A673 (cell line): ENCODE measurements around the gene RRP8. TPM values are rescaled to one million over a fixed set of nuclear protein-coding genes. Genes with fewer than 3 reads are reported as not detected.

Experiments used
- BruUV-seq: library from RNA; stranded (reverse); fragments of 400-500 nt; replicated peaks from 2 replicates; lab custom pipeline; 2021; lab: Mats Ljungman, UMichigan
- CTCF ChIA-PET: fragments of 300-600 bp; sonication (Branson Sonifier 250); formaldehyde crosslinking; loops from one replicate; lab custom pipeline; 2022; ENCODE audit warnings: antibody characterized with exemption; lab: Charles Lee
- POLR2A ChIA-PET: fragments of 300-600 bp; sonication (Branson Sonifier 250); formaldehyde crosslinking; loops from one replicate; lab custom pipeline; 2022; ENCODE audit warnings: antibody characterized with exemption; ENCODE audit not compliant: low non-redundant PET; lab: Charles Lee
- DNase-seq: peaks from one replicate; pipeline ENCODE4 v3.0.0-alpha.2; 2015; ENCODE audit warnings: low spot score
- H3K27ac ChIP-seq: fragments of 200-600 bp; sonication (generic); 2 replicates; pipeline ENCODE4 v1.5.1; 2016; ENCODE audit warnings: mixed run types, low read depth, mild to moderate bottlenecking, mixed read lengths, antibody characterized with exemption, low read length; ENCODE audit not compliant: poor library complexity, severe bottlenecking
- H3K27me3 ChIP-seq: fragments of 200-600 bp; sonication (generic); replicated peaks from 2 replicates; pipeline ENCODE4 v1.6.1; 2017; ENCODE audit warnings: mixed run types, low read depth, mild to moderate bottlenecking, mixed read lengths, antibody characterized with exemption, low read length; ENCODE audit not compliant: insufficient read depth, poor library complexity
- H3K36me3 ChIP-seq: fragments of 200-600 bp; sonication (generic); 2 replicates; pipeline ENCODE4 v1.6.1; 2016; ENCODE audit warnings: mixed run types, mild to moderate bottlenecking, mixed read lengths, antibody characterized with exemption, low read length; ENCODE audit not compliant: insufficient read depth, poor library complexity, severe bottlenecking
- H3K4me1 ChIP-seq: fragments of 200-600 bp; sonication (generic); 2 replicates; pipeline ENCODE4 v1.6.1; 2017; ENCODE audit warnings: mixed run types, mild to moderate bottlenecking, mixed read lengths, antibody characterized with exemption, low read length; ENCODE audit not compliant: insufficient read depth, poor library complexity, severe bottlenecking
- H3K4me3 ChIP-seq: fragments of 200-600 bp; sonication (generic); 2 replicates; pipeline ENCODE4 v1.5.1; 2016; ENCODE audit warnings: low read depth, mixed run types, mild to moderate bottlenecking, mixed read lengths, low read length; ENCODE audit not compliant: poor library complexity, severe bottlenecking
- H3K9me3 ChIP-seq: fragments of 200-600 bp; sonication (generic); 2 replicates; pipeline ENCODE4 v1.6.1; 2016; ENCODE audit warnings: mixed run types, low read depth, mild to moderate bottlenecking, mixed read lengths, antibody characterized with exemption, low read length; ENCODE audit not compliant: poor library complexity, severe bottlenecking
- EZH2 ChIP-seq: fragments of 200-600 bp; sonication (generic); IDR thresholded peaks from 2 replicates; pipeline ENCODE4 v1.6.1; 2017; ENCODE audit warnings: borderline replicate concordance, low read depth, mild to moderate bottlenecking, mixed read lengths, antibody characterized with exemption, low read length; ENCODE audit not compliant: poor library complexity, severe bottlenecking
- intact Hi-C: fragments of 100-400 bp; cut with micrococcal nuclease; formaldehyde crosslinking; loops from one replicate; pipeline ENCODE4 v1.10.0; 2022; ENCODE audit not compliant: unreplicated experiment
- total RNA-seq: library from RNA; stranded (reverse); gene quantifications from 2 replicates; pipeline ENCODE4 v1.2.3, GENCODE V29; 2021
- TF ChIP-seq, protein P1 (sequence below): fragments of 300-800, 200-600 bp; sonication (generic); conservative IDR thresholded peaks from 2 replicates; pipeline ENCODE4 v1.5.1; 2017; ENCODE audit warnings: low read depth, mild to moderate bottlenecking, antibody characterized with exemption, low read length, moderate library complexity, mixed read lengths

Gene RRP8
- total RNA-seq, 1 experiment from 2014 or later: 21.6 TPM

GRCh38 chr11:6619004-6619745 is 15.8 kb upstream of the RRP8 start, which contains the start of gene TPP1:
TPP1 (minus strand) TSS chr11:6619422; CDS start chr11:6619400, 22 bp downstream.
- peak within 1 kb of the TSS; percentile 51 for H3K27ac ChIP-seq
- peak; percentile 94 for DNase-seq
- BruUV-seq: no TSS peak

GRCh38 chr11:6618117-6619003 is 14.9 kb upstream of the RRP8 start:
- Histone ChIP-seq H3K4me1 (peaks cover 10% of the 10 kb centered on the region), H3K4me3 (peak overlapping the region; percentile 65), H3K36me3 (no peaks in the 10 kb centered on the region), H3K27ac (peak overlapping the region; percentile 51), H3K9me3 (no peaks in the 10 kb centered on the region), H3K27me3 (no peaks in the 10 kb centered on the region)
- ChIA-PET CTCF (no interaction called here), POLR2A (no interaction called here)
- TF ChIP-seq, protein P1, sequence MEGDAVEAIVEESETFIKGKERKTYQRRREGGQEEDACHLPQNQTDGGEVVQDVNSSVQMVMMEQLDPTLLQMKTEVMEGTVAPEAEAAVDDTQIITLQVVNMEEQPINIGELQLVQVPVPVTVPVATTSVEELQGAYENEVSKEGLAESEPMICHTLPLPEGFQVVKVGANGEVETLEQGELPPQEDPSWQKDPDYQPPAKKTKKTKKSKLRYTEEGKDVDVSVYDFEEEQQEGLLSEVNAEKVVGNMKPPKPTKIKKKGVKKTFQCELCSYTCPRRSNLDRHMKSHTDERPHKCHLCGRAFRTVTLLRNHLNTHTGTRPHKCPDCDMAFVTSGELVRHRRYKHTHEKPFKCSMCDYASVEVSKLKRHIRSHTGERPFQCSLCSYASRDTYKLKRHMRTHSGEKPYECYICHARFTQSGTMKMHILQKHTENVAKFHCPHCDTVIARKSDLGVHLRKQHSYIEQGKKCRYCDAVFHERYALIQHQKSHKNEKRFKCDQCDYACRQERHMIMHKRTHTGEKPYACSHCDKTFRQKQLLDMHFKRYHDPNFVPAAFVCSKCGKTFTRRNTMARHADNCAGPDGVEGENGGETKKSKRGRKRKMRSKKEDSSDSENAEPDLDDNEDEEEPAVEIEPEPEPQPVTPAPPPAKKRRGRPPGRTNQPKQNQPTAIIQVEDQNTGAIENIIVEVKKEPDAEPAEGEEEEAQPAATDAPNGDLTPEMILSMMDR: no peak
- TF ChIP-seq EZH2: no peak
- DNase-seq: peak; percentile 93
- intact Hi-C loops: loop anchor here (2.0 to 10.0 kb wide), 3 partner anchors 64 to 234 kb away; partner anchors contain the start of gene MRPL17
- BruUV-seq: no TSS peak

More at GRCh38 chr11:6619004-6619745, 15.8 kb upstream of the RRP8 start, which contains the start of gene TPP1:
- Histone ChIP-seq H3K4me1 (peaks cover 10% of the 10 kb centered on the region), H3K9me3 (no peaks in the 10 kb centered on the region), H3K27me3 (no peaks in the 10 kb centered on the region), H3K36me3 (no peaks in the 10 kb centered on the region), H3K4me3 (peak within 1 kb of the TSS; percentile 65)
- CTCF ChIA-PET: no interaction called here
- TF ChIP-seq, protein P1: no peak
- TF ChIP-seq EZH2: no peak
- POLR2A ChIA-PET: no interaction called here
- intact Hi-C loops: loop anchor here (2.0 to 10.0 kb wide), 3 partner anchors 64 to 234 kb away; partner anchors contain the start of gene MRPL17

- Histone ChIP-seq H3K4me3 (peak overlapping the region; percentile 65), H3K27me3 (no peaks in the 10 kb centered on the region), H3K36me3 (no peaks in the 10 kb centered on the region), H3K4me1 (peaks cover 10% of the 10 kb centered on the region), H3K9me3 (no peaks in the 10 kb centered on the region), H3K27ac (peak overlapping the region; percentile 17)
- CTCF ChIA-PET: interaction anchor here (0.6 kb wide), 1 partner anchor 66 kb away, joined by 3 read pairs; the partner anchor contains the start of gene MRPL17
- DNase-seq: peak; percentile 67
- BruUV-seq: no TSS peak
- POLR2A ChIA-PET: interaction anchor here (0.5 to 0.9 kb wide), 2 partner anchors 272 to 914 kb away, joined by 3 read pairs; no protein-coding TSS in a partner anchor
- TF ChIP-seq EZH2: no peak
- TF ChIP-seq, protein P1: no peak
- intact Hi-C loops: loop anchor here (5.0 to 10.0 kb wide), 2 partner anchors 150 to 233 kb away; no protein-coding TSS in a partner anchor
Observed at GRCh38 chr11:6617315-6617781, 13.9 kb upstream of the RRP8 start.
